Measurements from ENCODE around the gene PDIA5. TPM values are rescaled to one million over a fixed set of nuclear protein-coding genes. Genes with fewer than 3 reads are reported as not detected.
A peak's percentile ranks its signal among the peaks of the same experiment; 100 is the strongest.

Gene PDIA5
- total RNA-seq, 2 donors from 2014 or later: 9.6 to 16.2 TPM

- peak overlapping the region; percentile 51 to 73 for H3K4me3 Mint-ChIP-seq
- no peak overlapping the region for H3K27ac Mint-ChIP-seq
- H3K27me3 Mint-ChIP-seq (ENCODE audit: low read depth): peaks cover 54% of the 10 kb centered on the region
- ATAC-seq (replicated peaks in 1 of 2): peak; percentile 33 to 37
- peaks cover 19% of the 10 kb centered on the region for H3K4me1 Mint-ChIP-seq (ENCODE audit: low read depth)
- DNase-seq: peak; percentile 28 to 33
- peaks cover 0 to 6% of the 10 kb centered on the region in 2 donors for H3K36me3 Mint-ChIP-seq (ENCODE audit: insufficient read depth in 2 of 2)
- H3K9me3 Mint-ChIP-seq: no peaks in the 10 kb centered on the region
Measured at GRCh38 chr3:123028233-123028828, 38.5 kb upstream of the PDIA5 start.

GRCh38 chr3:123031051-123031450 lies 35.8 kb upstream of the PDIA5 start:
- no peaks in the 10 kb centered on the region for H3K36me3 Mint-ChIP-seq (ENCODE audit: insufficient read depth in 2 of 2)
- no peak for ATAC-seq (replicated peaks in 1 of 2)
- H3K4me3 Mint-ChIP-seq: no peak overlapping the region
- peaks cover 15% of the 10 kb centered on the region for H3K4me1 Mint-ChIP-seq (ENCODE audit: low read depth)
- peaks cover 41% of the 10 kb centered on the region for H3K27me3 Mint-ChIP-seq (ENCODE audit: low read depth)
- no peak for DNase-seq
- no peaks in the 10 kb centered on the region for H3K9me3 Mint-ChIP-seq
- no peak overlapping the region for H3K27ac Mint-ChIP-seq

GRCh38 chr3:123032057-123032456 lies 34.8 kb upstream of the PDIA5 start:
- ATAC-seq (replicated peaks in 1 of 2) (no peak), DNase-seq (no peak)
- no peaks in the 10 kb centered on the region for H3K9me3 Mint-ChIP-seq
- H3K4me1 Mint-ChIP-seq (ENCODE audit: low read depth): peaks cover 9% of the 10 kb centered on the region
- no peak overlapping the region for H3K4me3 Mint-ChIP-seq
- peaks cover 40% of the 10 kb centered on the region for H3K27me3 Mint-ChIP-seq (ENCODE audit: low read depth)
- no peak overlapping the region for H3K27ac Mint-ChIP-seq
- no peaks in the 10 kb centered on the region for H3K36me3 Mint-ChIP-seq (ENCODE audit: insufficient read depth in 2 of 2)

- Mint-ChIP-seq H3K4me1 (ENCODE audit: low read depth) (no peaks in the 10 kb centered on the region), H3K27ac (no peak overlapping the region), H3K4me3 (no peak overlapping the region), H3K9me3 (no peaks in the 10 kb centered on the region), H3K36me3 (ENCODE audit: insufficient read depth in 2 of 2) (no peaks in the 10 kb centered on the region), H3K27me3 (ENCODE audit: low read depth) (peaks cover 43% of the 10 kb centered on the region)
- ATAC-seq (replicated peaks in 1 of 2): no peak
- no peak for DNase-seq
Measured at GRCh38 chr3:123034120-123034519, 32.7 kb upstream of the PDIA5 start.

- DNase-seq (no peak), ATAC-seq (replicated peaks in 1 of 2) (no peak)
- H3K27me3 Mint-ChIP-seq (ENCODE audit: low read depth): peaks cover 40% of the 10 kb centered on the region
- no peak overlapping the region for H3K4me3 Mint-ChIP-seq
- no peaks in the 10 kb centered on the region for H3K9me3 Mint-ChIP-seq
- H3K36me3 Mint-ChIP-seq (ENCODE audit: insufficient read depth in 2 of 2): no peaks in the 10 kb centered on the region
- H3K4me1 Mint-ChIP-seq (ENCODE audit: low read depth): no peaks in the 10 kb centered on the region
- no peak overlapping the region for H3K27ac Mint-ChIP-seq
Measured at GRCh38 chr3:123034996-123035395, 31.8 kb upstream of the PDIA5 start.

DNA sequence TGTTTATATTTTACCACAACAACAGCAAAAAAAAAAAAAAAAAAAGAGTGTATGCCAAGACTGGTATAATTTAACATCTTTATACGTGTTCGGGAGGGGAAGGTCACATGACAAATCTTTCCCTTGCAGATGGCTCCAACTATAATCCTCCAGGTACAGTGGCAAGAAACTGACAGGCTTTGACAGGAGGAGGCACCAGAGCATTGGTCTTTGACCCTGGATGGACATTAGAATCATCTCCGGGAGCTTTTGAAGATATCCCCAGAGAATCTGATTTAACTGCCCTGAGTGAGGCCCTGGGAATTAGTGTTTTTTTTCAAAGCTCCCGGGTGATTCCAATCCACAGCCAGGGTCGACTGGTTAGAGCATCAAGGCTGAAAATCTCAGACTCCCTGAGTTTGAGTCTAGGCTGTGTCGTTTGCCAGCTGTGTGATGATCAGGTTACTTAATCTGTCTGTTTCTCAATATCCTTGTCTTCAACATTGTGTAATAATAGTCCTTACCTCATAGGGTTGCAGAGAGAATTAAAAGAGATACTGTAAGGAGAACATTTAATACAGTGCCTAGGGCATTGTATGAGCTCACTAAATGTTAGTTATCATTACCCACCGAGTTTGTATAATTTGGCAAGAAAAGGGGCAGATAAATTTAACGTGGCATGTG lies 30.3 kb upstream of the PDIA5 start:
- H3K27me3 Mint-ChIP-seq (ENCODE audit: low read depth): peaks cover 40% of the 10 kb centered on the region
- ATAC-seq (replicated peaks in 1 of 2) (no peak), DNase-seq (no peak)
- no peaks in the 10 kb centered on the region for H3K36me3 Mint-ChIP-seq (ENCODE audit: insufficient read depth in 2 of 2)
- H3K4me3 Mint-ChIP-seq: no peak overlapping the region
- no peaks in the 10 kb centered on the region for H3K9me3 Mint-ChIP-seq
- H3K4me1 Mint-ChIP-seq (ENCODE audit: low read depth): no peaks in the 10 kb centered on the region
- no peak overlapping the region for H3K27ac Mint-ChIP-seq

DNA sequence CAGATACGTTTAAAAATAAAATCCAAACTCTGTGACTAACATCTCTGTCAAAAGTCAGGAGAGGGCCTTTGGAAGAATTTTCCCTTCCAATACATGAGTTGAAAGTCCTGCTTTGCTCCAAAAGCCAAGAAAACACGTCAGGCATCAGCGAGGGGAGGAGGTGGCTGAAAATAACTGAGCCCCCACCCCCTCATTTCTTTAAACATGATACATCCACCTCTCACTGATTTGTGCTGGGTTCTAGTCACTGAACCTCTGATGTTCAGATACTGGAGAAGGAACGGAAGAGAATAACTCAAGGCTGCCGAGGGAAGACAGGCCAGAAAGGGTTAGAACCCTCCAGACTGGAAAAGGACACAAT lies 29.8 kb upstream of the PDIA5 start:
- Mint-ChIP-seq H3K27me3 (ENCODE audit: low read depth) (peaks cover 40% of the 10 kb centered on the region), H3K4me1 (ENCODE audit: low read depth) (no peaks in the 10 kb centered on the region), H3K27ac (no peak overlapping the region), H3K9me3 (no peaks in the 10 kb centered on the region), H3K4me3 (no peak overlapping the region), H3K36me3 (ENCODE audit: insufficient read depth in 2 of 2) (no peaks in the 10 kb centered on the region)
- no peak for ATAC-seq (replicated peaks in 1 of 2)
- DNase-seq: no peak

DNA sequence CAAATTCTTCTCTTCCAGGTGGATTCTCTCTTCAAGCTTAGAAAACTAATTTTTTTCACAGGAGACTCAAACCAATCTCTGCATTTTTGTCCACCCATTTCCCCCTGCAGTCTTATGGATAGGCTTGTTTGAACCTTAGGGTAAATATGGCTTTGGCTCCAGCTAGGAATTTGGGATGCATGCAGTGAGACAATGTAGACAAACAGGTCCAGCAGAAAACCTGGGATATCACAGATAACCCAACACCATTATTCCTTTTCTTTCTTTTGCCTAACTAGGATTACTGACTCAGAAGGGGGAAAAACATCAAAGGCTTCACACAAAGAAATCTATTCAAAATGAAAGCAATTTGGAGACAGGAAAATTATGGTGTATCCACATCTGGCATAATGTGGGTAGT lies 28.1 kb upstream of the PDIA5 start:
- no peak overlapping the region for H3K4me3 Mint-ChIP-seq
- no peaks in the 10 kb centered on the region for H3K36me3 Mint-ChIP-seq (ENCODE audit: insufficient read depth in 2 of 2)
- H3K27me3 Mint-ChIP-seq (ENCODE audit: low read depth): peaks cover 50% of the 10 kb centered on the region
- ATAC-seq (replicated peaks in 1 of 2): no peak
- no peaks in the 10 kb centered on the region for H3K9me3 Mint-ChIP-seq
- H3K27ac Mint-ChIP-seq: no peak overlapping the region
- H3K4me1 Mint-ChIP-seq (ENCODE audit: low read depth): no peaks in the 10 kb centered on the region
- DNase-seq: no peak

DNA sequence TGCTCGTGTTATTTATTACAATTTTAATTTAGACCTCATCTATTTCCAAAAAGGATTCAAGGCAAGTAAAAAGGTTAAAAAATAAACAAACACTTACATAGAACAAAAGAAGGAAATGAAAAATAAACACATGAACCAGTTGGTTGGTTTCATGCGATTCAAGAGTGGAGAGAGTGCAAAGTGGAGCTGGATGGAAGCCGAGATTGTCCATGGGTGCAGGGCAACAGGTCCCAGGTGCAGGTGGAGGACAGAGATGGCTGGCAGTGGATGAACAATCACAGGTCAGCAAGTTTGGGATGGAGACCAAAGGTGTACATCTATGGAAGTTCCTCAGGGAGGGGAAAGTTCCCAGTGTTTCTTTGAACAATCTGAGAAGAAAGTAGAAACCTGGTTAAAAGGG lies 27.6 kb upstream of the PDIA5 start:
- no peak overlapping the region for H3K27ac Mint-ChIP-seq
- H3K4me1 Mint-ChIP-seq (ENCODE audit: low read depth): no peaks in the 10 kb centered on the region
- DNase-seq (no peak), ATAC-seq (replicated peaks in 1 of 2) (no peak)
- H3K36me3 Mint-ChIP-seq (ENCODE audit: insufficient read depth in 2 of 2): no peaks in the 10 kb centered on the region
- no peak overlapping the region for H3K4me3 Mint-ChIP-seq
- no peaks in the 10 kb centered on the region for H3K9me3 Mint-ChIP-seq
- peaks cover 47% of the 10 kb centered on the region for H3K27me3 Mint-ChIP-seq (ENCODE audit: low read depth)

DNA sequence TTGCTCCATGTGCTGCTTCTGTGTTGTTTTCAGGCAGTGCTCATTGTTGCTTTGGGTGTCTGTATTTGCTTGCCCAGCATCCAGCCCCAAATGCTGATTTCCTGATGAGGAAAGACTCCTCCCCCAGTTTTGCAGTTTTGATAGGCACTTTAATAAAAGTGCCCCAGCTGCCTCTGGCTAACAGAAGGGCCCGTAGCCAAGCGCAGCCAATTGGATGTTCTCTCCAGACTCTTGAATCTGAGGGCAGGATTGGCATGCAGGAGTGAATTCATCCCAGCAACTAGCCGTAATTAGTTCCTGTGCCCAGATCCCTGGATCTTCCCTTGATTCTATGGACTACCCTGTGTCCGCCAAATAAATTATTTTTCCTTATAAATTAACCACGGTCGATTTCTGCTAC lies 24.4 kb upstream of the PDIA5 start:
- Mint-ChIP-seq H3K9me3 (no peaks in the 10 kb centered on the region), H3K27me3 (ENCODE audit: low read depth) (peaks cover 34% of the 10 kb centered on the region), H3K4me1 (ENCODE audit: low read depth) (no peaks in the 10 kb centered on the region), H3K27ac (no peak overlapping the region), H3K36me3 (ENCODE audit: insufficient read depth in 2 of 2) (no peaks in the 10 kb centered on the region), H3K4me3 (no peak overlapping the region)
- DNase-seq: no peak
- no peak for ATAC-seq (replicated peaks in 1 of 2)

GRCh38 chr3:123044981-123045763 lies 21.7 kb upstream of the PDIA5 start:
- ATAC-seq (replicated peaks in 1 of 2) (no peak), DNase-seq (no peak)
- H3K4me1 Mint-ChIP-seq (ENCODE audit: low read depth): no peaks in the 10 kb centered on the region
- peaks cover 17% of the 10 kb centered on the region for H3K27me3 Mint-ChIP-seq (ENCODE audit: low read depth)
- no peak overlapping the region for H3K4me3 Mint-ChIP-seq
- H3K27ac Mint-ChIP-seq: no peak overlapping the region
- H3K36me3 Mint-ChIP-seq (ENCODE audit: insufficient read depth in 2 of 2): no peaks in the 10 kb centered on the region
- no peaks in the 10 kb centered on the region for H3K9me3 Mint-ChIP-seq

GRCh38 chr3:123046262-123047061 lies 20.4 kb upstream of the PDIA5 start:
- no peak for ATAC-seq (replicated peaks in 1 of 2)
- H3K4me3 Mint-ChIP-seq: no peak overlapping the region

DNA sequence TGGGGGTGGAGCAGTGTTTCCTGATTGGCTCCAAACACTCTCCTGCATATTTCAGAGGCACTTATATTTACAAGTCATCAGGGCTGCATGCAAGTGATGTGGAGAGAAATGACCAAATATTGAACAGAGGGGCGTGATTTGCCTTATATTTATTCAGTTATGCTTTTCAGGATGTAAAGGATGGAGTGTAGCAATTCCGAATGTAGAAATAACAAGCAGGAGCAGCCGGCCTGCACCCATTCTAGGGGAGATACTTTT lies 19.8 kb upstream of the PDIA5 start:
- no peak for ATAC-seq (replicated peaks in 1 of 2)
- H3K4me3 Mint-ChIP-seq: no peak overlapping the region
- H3K27ac Mint-ChIP-seq: no peak overlapping the region
- no peak for DNase-seq
- peaks cover 17% of the 10 kb centered on the region for H3K27me3 Mint-ChIP-seq (ENCODE audit: low read depth)
- H3K4me1 Mint-ChIP-seq (ENCODE audit: low read depth): no peaks in the 10 kb centered on the region
- H3K36me3 Mint-ChIP-seq (ENCODE audit: insufficient read depth in 2 of 2): no peaks in the 10 kb centered on the region
- H3K9me3 Mint-ChIP-seq: no peaks in the 10 kb centered on the region

More at GRCh38 chr3:123046262-123047061, 20.4 kb upstream of the PDIA5 start:
- Mint-ChIP-seq H3K36me3 (ENCODE audit: insufficient read depth in 2 of 2) (no peaks in the 10 kb centered on the region), H3K27me3 (ENCODE audit: low read depth) (peaks cover 17% of the 10 kb centered on the region), H3K4me1 (ENCODE audit: low read depth) (no peaks in the 10 kb centered on the region), H3K27ac (no peak overlapping the region), H3K9me3 (no peaks in the 10 kb centered on the region)
- DNase-seq: no peak

Measured in activated T-cell treated with anti-CD3 and anti-CD28 coated beads, Interleukin-2, amount 50 U/mL, for 72 hours (primary cell).